HG02852 (cell line): Measurements from ENCODE around the gene PDXK.

Experiments used
- ATAC-seq: cut with Tn5 transposase; IDR thresholded peaks from one replicate; pipeline ENCODE4 v1.9.1; 2021; ENCODE audit warnings: mild to moderate bottlenecking, moderate library complexity; ENCODE audit not compliant: unreplicated experiment

PDXK gene

GRCh38 chr21:43778469-43779335 lies 59.8 kb downstream of the PDXK start:
- ATAC-seq = no peak

GRCh38 chr21:43779660-43780059 lies 60.7 kb downstream of the PDXK start:
- ATAC-seq = no peak

- no peak for ATAC-seq
These were observed 62.9 kb downstream of the PDXK start for GRCh38 chr21:43781846-43782245.

GRCh38 chr21:43782431-43783097 lies 63.6 kb downstream of the PDXK start:
- no peak for ATAC-seq

- ATAC-seq = no peak
These were observed 64.3 kb downstream of the PDXK start for GRCh38 chr21:43783098-43783700.

GRCh38 chr21:43785134-43785533 lies 66.2 kb downstream of the PDXK start:
- ATAC-seq = no peak

GRCh38 chr21:43786300-43786806 lies 67.4 kb downstream of the PDXK start:
- ATAC-seq = no peak

GRCh38 chr21:43786807-43787440 lies 68.0 kb downstream of the PDXK start:
- ATAC-seq = no peak

GRCh38 chr21:43789276-43790009 lies 70.5 kb downstream of the PDXK start, which contains the start of gene RRP1:
TSS of gene RRP1 (plus strand) at chr21:43789577. CDS start at chr21:43789630, 53 bp downstream.
- peak; percentile 72 for ATAC-seq

GRCh38 chr21:43790010-43790524 lies 71.1 kb downstream of the PDXK start:
- ATAC-seq = no peak

GRCh38 chr21:43792406-43792805 lies 73.5 kb downstream of the PDXK start:
- no peak for ATAC-seq

GRCh38 chr21:43793243-43793642 lies 74.3 kb downstream of the PDXK start:
- no peak for ATAC-seq

GRCh38 chr21:43794311-43794710 lies 75.4 kb downstream of the PDXK start:
- no peak for ATAC-seq

GRCh38 chr21:43794857-43795256 lies 75.9 kb downstream of the PDXK start:
- no peak for ATAC-seq

- no peak for ATAC-seq
These were observed 78.5 kb downstream of the PDXK start for GRCh38 chr21:43797415-43797814.

- no peak for ATAC-seq
These were observed 79.2 kb downstream of the PDXK start for GRCh38 chr21:43797925-43798715.

- no peak for ATAC-seq
These were observed 80.4 kb downstream of the PDXK start for GRCh38 chr21:43799301-43799840.

GRCh38 chr21:43800124-43800523 lies 81.2 kb downstream of the PDXK start:
- no peak for ATAC-seq

GRCh38 chr21:43800566-43800965 lies 81.6 kb downstream of the PDXK start:
- no peak for ATAC-seq
